Measurements from ENCODE around the gene COBLL1.
"Not testable (repeated sequence)": the region's sequence is repeated elsewhere in the genome, so short reads cannot be mapped to it uniquely, and the experiment has no call there.

The COBLL1 gene

GRCh38 chr2:164764474-164764873 is 77.1 kb downstream of the COBLL1 start:
- DNase-seq = no peak
- intact Hi-C loops (cut with DNase I) = no loop called here

GRCh38 chr2:164763431-164763830 is 78.2 kb downstream of the COBLL1 start:
- intact Hi-C loops (cut with DNase I) = no loop called here

GRCh38 chr2:164761737-164762460 is 79.7 kb downstream of the COBLL1 start:
- no peak for DNase-seq

More at GRCh38 chr2:164763431-164763830, 78.2 kb downstream of the COBLL1 start:
- DNase-seq = no peak

GRCh38 chr2:164761201-164761600 is 80.4 kb downstream of the COBLL1 start:
- intact Hi-C loops (cut with DNase I); DNase-seq: not testable (repeated sequence)

More at GRCh38 chr2:164761737-164762460, 79.7 kb downstream of the COBLL1 start:
- intact Hi-C loops (cut with DNase I) = no loop called here

DNA sequence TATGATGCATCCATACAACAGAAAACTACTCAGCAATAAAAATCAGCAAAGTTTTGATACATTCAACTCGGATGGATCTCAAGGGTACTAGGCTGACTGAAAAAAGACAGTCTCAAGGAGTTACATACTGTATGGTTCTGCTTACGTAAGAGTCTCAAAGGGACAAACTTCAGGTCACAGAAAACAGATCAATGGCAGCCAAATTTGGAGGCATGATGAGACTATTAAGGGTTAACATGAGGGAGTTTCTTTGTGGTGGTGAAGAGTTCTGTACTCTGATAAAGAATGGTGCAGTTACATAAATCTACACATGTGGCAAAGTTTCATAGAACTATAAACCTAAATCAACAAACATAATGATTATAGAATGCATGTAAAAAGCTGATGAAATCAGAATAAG is 81.4 kb downstream of the COBLL1 start:
- DNase-seq = no peak
- intact Hi-C loops (cut with DNase I) = no loop called here

GRCh38 chr2:164757934-164758695 is 83.5 kb downstream of the COBLL1 start:
- DNase-seq = no peak
- intact Hi-C loops (cut with DNase I) = no loop called here

- no peak for DNase-seq
- intact Hi-C loops (cut with DNase I) = no loop called here
These were observed 84.8 kb downstream of the COBLL1 start for GRCh38 chr2:164756773-164757172.

DNA sequence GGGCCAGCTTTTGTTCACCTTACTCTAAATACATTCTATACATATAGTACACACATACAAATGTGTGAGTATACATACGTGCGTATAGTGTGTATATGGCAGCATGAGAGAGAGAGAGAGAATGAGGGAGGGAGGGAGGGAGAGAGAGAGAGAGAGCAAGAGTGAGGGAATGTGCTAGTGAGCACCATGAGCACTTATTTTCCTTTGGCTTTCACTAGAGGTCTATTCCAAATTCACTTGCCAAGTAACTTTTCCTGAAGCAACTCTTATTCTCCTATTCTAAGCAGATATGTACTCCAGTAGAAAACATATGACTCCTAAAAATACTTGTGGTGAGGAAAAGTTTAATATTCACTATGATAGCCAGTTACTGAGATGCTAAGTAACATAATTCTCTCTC is 85.7 kb downstream of the COBLL1 start:
- no peak for DNase-seq
- intact Hi-C loops (cut with DNase I) = no loop called here

DNA sequence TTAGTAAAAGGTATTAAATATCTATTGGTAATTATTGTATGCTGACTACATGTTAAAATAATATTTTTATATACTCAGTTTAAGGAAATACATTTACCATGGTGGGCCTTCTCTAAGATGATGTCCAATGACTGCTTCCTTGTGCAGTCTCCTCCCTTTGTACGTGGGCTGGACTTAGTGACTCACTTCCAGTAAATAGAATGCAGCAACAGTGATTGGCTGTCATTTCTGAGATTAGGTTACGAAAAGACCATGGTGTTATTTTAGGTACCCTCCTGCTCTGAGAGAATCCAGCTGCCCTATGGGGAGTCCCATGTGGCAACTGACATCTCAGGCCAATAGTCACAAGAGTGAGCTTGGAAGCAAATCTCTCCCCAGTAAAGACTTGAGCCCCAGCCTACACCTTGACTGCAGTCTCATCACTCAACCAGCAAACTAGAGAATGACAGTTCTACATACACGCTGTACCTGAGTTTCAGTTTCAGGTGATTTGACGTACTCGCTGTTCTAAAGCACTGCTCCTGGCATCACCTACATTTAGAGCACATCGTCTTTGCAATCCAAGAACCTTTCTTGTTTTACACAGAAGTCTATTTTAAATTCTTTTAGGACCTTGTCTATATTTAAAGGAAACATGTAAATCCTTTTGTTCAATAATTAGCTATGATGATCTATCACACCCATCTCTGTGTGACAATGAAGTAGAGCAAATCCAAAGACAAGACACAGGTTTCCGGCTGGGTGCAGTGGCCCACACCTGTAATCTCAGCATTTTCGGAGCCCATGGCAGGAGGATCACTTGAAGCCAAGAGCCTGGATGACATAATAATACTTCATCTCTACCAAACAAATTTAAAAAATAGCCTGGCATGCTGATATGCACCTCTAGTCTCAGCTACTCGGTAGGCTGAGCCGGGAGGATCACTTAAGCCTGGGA is 87.2 kb downstream of the COBLL1 start:
- intact Hi-C loops (cut with DNase I) = no loop called here
- DNase-seq = no peak

DNA sequence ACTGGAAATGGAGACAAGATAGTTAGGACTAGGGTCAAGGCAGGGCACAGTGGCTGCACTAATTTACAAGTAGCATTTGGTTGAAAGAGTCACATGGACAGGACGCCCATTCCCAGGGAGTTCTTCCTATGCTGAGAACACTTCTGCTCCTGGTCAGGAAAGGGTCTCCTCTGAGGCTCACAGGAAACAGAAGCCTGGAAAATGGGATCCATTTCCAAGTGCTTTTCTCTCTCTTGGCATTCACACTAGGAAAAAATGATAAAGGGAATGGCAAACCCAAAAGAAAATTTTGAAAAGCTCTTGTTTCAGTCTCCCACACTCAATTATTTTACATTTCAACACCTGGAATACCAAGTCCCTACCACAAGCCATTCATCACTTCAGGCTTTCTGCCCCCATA is 88.7 kb downstream of the COBLL1 start:
- intact Hi-C loops (cut with DNase I) = no loop called here
- DNase-seq = no peak

DNA sequence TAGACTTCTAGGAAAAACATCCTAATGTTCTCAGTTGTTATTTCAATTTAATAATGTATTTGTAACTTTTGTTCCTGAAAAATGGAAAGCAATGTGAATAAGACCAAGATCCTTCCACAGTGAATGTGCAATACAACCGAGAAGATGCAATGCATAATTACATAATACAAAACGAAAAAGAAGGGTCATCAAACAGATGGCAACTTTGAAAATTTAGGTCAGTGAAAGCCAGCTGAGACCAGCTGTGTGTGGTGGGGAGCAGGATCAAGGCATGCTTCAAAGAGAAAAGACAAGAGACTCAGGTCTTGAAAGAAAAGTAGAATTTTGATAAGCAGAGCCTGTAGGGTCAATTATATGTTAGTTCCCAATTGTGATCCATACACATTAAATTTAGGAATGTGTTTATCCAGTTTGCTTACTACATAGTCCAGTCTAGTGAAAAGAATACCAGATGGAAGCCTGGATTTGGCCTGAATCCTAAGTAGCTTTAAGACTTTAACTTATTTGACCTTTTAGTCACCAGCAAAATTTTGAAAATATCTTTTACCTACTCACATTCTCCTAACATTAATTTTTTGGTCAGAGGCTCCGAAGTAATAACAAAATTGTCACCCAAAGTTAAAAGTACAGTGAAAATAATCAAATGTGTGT is 93.7 kb downstream of the COBLL1 start:
- intact Hi-C loops (cut with DNase I) = no loop called here
- no peak for DNase-seq

- DNase-seq = no peak
- intact Hi-C loops (cut with DNase I) = no loop called here
These were observed 94.5 kb downstream of the COBLL1 start for GRCh38 chr2:164747140-164747539.

- intact Hi-C loops (cut with DNase I) = no loop called here
- DNase-seq = no peak
These were observed 94.9 kb downstream of the COBLL1 start for GRCh38 chr2:164746713-164747112.

DNA sequence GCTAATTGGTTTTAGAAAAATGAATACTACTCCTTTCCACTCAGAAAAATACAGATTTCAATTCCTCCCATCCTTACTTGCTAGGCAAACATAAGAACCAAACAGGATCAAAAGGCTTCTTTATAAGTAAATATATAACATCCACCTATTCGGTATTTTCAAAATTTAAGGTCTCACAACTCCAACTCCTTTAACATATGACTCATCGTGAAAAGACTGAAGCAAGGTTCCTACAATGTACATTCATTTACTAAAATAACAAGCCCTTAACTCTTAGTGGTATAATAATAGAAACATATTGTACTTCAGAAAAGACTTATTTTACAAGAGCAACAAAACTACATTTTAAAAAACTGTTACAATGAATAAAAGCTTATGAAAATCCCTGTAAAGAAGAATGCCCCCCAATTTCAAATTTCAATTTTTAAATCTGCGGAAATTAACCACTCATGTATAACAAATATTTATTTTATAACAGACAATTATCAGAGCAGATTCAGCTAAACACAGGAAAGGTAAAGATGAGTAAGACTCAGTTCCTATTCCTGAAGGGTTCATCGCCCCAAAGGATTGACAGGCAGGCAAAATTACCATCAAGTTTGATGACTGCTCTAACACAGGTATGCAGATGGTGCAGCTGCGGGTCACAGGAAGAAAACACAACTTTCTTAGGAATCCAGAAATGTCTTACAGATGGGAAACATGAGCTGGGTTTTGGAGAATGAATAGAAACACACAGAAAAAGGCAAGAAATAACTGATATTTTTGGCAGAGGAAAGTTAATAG is 96.4 kb downstream of the COBLL1 start:
- intact Hi-C loops (cut with DNase I) = no loop called here
- no peak for DNase-seq

- DNase-seq = no peak
- intact Hi-C loops (cut with DNase I) = no loop called here
These were observed 98.8 kb downstream of the COBLL1 start for GRCh38 chr2:164742738-164743317.

DNA sequence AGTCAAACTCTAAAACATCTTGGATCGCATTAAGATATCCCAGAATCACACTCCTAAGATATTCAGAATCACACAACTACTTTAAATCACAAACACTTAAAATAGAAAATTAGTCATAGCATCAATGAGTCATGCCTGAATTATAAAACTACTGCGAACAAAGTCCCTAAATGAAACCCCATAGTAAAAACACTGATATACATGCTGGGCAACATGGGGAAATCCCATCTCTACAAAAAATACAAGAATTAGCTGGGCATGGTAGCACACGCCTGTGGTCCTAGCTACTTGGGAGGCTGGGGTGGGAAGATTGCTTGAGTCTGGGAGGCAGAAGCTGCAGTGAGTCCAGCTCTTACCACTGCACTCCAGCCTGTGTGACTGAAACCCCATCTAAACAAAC is 101.7 kb downstream of the COBLL1 start:
- DNase-seq = no peak
- intact Hi-C loops (cut with DNase I) = loop anchor here (5.0 to 10.0 kb wide), 2 partner anchors 105 to 177 kb away; partner anchors contain the start of gene COBLL1

DNA sequence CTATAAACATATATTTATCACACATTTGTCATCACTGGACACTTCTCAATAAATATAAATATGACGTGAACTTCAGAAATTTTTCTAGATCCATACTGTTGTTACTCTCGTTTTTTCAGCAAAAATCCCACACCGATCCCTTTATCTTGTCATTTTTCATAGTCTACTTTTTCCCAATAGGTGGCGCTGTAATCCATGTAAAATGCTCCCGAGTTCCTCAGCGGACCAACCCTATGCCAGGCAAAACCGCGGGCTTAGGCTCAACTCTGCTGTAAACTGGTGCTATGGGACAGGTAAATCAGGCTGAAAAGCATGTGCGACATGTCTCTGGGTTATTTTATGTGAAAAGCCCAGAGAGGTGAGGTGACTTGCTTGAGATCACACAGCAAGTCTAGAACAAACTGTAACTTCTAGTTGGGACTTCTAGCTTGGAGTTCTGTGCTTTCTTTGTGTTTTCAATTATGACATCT is 104.0 kb downstream of the COBLL1 start:
- intact Hi-C loops (cut with DNase I) = loop anchor here (5.0 to 10.0 kb wide), 2 partner anchors 107 to 180 kb away; partner anchors contain the start of gene COBLL1

GRCh38 chr2:164735309-164735919 is 106.2 kb downstream of the COBLL1 start:
- intact Hi-C loops (cut with DNase I) = loop anchor here (5.0 to 10.0 kb wide), 2 partner anchors 109 to 182 kb away; partner anchors contain the start of gene COBLL1
- DNase-seq = no peak

More for the DNA sequence above, 104.0 kb downstream of the COBLL1 start:
- peak in 8 of 10 donors; percentile 15 to 85 (median 30) for DNase-seq

All from posterior cingulate gyrus (tissue), 11 donors.